GM12875 (cell line): ENCODE results near the gene E2F4.

Source experiments
- H3K4me3 ChIP-seq: one replicate; pipeline ENCODE4 v1.5.1; 2011; ENCODE audit warnings: low read depth, low read length, control low read depth
- TF ChIP-seq, protein P1 (sequence below): IDR thresholded peaks from 2 replicates; pipeline ENCODE4 v1.5.1; 2011; ENCODE audit warnings: low read depth, mild to moderate bottlenecking, control low read depth, inconsistent platforms, low read length, moderate library complexity, borderline replicate concordance; ENCODE audit not compliant: insufficient read depth

The E2F4 gene

DNA sequence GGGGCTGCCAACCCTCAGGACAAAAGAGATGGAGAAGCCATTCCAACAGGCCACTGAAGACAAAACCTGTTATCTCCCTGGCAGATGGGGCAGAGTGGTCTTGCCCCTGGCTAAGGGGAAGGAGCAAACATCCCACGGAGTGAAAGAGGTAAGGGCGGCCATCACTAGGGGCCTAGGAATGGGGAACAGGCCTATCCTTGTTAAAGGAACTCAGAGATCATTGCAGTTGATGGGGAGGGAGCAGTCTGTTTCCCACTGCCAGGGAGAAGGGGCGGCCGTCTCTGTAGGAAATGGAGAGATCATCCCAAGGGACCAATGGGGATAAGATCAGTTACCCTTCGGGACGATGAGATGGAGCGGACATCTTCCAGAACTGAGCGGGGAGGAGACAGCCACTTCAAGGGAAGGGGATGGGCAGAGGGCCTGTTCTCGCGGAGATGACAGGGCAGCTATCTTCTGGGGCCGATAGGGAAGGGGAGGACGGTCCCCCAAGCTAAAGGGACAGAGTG, 34.4 kb downstream of the E2F4 start:
- TF ChIP-seq, protein P1, sequence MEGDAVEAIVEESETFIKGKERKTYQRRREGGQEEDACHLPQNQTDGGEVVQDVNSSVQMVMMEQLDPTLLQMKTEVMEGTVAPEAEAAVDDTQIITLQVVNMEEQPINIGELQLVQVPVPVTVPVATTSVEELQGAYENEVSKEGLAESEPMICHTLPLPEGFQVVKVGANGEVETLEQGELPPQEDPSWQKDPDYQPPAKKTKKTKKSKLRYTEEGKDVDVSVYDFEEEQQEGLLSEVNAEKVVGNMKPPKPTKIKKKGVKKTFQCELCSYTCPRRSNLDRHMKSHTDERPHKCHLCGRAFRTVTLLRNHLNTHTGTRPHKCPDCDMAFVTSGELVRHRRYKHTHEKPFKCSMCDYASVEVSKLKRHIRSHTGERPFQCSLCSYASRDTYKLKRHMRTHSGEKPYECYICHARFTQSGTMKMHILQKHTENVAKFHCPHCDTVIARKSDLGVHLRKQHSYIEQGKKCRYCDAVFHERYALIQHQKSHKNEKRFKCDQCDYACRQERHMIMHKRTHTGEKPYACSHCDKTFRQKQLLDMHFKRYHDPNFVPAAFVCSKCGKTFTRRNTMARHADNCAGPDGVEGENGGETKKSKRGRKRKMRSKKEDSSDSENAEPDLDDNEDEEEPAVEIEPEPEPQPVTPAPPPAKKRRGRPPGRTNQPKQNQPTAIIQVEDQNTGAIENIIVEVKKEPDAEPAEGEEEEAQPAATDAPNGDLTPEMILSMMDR: no peak

DNA sequence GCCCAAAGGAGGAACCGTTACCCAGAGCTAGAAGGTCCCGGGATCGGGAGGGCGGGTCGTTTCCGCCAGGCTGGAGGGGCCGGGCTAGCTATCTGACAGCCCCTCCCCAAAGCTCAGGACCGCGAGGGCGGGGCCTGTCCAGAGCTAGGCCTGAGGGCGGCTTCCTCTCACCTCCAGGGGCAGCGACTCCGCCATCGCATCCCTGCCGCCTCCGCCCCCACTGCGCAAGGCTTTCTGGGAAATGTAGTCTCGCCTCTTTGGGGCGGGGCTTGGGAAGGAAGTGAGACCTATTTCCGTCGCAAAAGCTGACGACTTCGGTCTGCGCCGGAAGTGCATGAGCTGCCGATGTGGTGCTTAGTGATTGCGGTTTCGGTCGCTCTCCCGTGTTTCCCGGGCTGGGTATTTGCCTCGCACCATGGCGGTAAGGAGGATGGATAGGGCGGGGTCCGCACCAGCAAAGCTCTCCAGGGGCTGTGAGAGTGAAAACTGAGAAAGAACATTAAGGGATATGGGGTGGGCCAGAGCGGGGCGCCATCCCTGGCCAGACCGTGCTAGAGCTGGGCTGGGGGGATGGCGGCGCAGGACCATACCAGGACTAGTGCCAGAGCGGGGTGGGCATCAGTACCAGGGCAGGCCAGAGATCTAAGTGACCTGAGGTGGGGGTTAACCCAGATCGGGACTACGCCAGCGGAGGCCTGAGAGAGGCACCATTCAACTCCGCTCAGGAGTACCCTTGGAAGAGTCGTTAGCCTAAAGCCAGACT, 35.0 kb downstream of the E2F4 start, which contains the start of gene TMEM208:
TMEM208 (plus strand) TSS at position 327 of the 763 bp plus-strand sequence; CDS start at position 416, 89 bp downstream.
- H3K4me3 ChIP-seq: peak within 1 kb of the TSS; percentile 86
- TF ChIP-seq, protein P1: 0 out of 2 replicates have a peak, but pooled peaks have one; percentile 15

More for the DNA sequence above, 34.4 kb downstream of the E2F4 start:
- H3K4me3 ChIP-seq: peak overlapping the region; percentile 86

DNA sequence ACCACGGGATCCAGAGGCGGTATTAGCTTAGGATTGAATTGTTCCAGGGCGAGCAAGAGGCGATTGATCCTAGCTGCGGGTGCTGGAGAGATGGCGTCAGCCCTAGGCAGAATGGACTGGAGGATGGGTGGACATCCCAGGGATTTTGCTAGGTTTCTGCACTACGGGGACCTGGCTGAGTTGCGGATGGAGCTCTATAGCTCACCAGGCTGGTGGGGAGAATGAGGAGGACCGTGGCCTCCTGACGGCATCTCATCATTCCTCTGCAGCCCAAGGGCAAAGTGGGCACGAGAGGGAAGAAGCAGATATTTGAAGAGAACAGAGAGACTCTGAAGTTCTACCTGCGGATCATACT, 35.6 kb downstream of the E2F4 start:
- TF ChIP-seq, protein P1: no peak
- peak overlapping the region; percentile 86 for H3K4me3 ChIP-seq

DNA sequence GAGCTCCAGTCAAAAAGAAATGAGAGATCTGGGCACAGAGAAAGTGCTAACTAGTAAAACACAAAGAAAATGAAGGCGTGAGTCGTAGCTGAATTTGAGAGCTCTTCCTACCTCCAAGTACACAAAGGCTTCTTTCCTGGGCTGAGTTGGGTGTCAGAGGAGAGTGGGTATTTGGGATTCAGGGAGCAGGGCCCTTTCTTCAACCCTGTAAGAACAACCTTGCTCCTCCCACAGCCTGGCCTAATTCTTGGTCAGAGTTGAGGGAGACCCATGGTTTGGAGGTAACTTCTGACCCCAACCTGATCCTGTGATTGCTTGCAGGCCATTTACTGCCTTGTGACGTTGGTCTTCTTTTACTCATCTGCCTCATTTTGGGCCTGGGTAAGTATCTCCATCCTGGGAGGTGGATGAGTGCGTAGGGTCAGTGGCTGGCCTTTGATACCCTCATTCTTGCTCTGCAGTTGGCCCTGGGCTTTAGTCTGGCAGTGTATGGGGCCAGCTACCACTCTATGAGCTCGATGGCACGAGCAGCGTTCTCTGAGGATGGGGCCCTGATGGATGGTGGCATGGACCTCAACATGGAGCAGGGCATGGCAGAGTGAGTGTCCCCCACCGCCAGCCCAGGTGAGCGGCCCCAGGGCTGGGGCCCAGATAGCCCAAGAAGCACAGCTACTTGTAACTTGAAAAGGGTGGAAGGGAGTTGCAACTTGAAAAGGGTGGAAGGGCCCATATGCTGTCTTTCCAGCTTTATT, 36.3 kb downstream of the E2F4 start:
- TF ChIP-seq, protein P1: no peak
- H3K4me3 ChIP-seq: peak overlapping the region; percentile 86

DNA sequence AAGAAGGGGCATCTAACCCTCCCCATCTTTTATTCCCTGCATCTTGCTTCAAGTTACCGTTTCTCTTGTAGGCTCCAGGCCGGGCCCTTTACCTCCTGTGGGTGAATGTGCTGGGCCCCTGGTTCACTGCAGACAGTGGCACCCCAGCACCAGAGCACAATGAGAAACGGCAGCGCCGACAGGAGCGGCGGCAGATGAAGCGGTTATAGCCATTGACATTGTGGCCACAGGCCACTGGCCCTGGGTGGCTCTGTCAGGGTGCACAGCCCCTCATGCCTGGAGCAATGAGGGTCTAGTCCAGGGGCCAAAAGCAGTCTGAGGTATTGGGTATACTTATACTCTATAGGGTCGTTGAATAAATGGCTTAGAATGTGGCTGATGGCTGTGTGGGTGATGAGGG, 37.0 kb downstream of the E2F4 start:
- TF ChIP-seq, protein P1: no peak
- no peak overlapping the region for H3K4me3 ChIP-seq

DNA sequence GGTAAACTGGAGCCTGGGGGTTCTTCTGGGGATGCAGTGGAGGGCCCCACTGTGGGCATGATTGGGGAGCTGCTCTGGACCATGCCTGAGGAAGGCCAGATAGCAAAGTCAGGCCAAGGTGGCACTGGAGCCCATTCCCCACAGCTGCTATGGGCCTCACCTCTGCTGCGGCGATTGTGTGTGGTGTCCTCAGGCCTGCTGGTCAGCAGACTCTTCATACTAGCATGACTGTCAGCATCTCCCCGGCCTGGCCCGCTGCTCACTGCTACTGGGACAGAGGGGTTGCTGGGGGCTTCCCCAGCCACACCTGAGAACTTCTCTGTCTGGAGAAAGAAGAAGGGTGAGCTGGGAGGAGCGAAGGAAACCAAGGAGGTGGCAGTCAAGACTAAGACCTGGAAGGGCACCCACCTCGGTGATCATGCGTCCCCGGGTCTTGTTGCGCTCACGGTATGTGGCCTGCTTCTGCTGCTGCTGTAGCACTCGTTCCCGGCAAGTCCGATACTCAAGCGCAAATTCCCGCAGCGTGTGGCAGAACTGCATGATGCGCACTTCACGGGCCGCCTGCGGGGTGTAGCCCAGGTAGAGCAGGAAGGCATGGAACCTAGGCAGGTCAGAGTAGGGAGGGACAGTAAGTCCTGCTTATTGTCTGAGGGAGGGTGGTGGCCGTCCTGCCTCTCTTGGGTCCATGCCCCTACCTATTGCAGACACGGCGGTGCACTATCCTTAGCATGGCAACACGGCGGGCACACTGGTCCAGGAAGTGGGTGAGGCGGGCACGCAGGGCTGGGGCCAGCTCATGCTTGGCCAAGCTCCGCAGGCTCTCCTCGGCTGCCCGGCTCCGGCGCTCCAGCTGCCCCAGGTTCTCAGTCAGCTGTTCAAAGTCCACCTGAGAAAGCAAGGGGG, 38.2 kb downstream of the E2F4 start:
- TF ChIP-seq, protein P1: no peak
- H3K4me3 ChIP-seq: no peak overlapping the region
